ENCODE data around the gene SUGCT. TPM values are rescaled to one million over a fixed set of nuclear protein-coding genes. Genes with fewer than 3 reads are reported as not detected.

SUGCT gene
- total and polyA plus RNA-seq, 7 donors, result 2.4 to 7.3 (median 3.2) TPM

- peaks cover 0 to 2% (median 0%) of the 10 kb centered on the region in 3 donors for H3K27me3 ChIP-seq (ENCODE audit: insufficient read depth in 3 of 3, low read length in 2 of 3)
- intact Hi-C loops (cut with DNase I), result no loop called here
- DNase-seq (no peak), ATAC-seq (no peak)
- H3K36me3 ChIP-seq (ENCODE audit: insufficient read depth in 1 of 2, low read depth in 1 of 2), result no peaks in the 10 kb centered on the region
- no peak for TF ChIP-seq CTCF (IDR thresholded peaks at IDR 0.05)
- H3K4me1 ChIP-seq, result no peaks in the 10 kb centered on the region
- H3K9me3 ChIP-seq, result no peaks in the 10 kb centered on the region
- no peak overlapping the region for H3K27ac ChIP-seq
- no peak overlapping the region for H3K4me3 ChIP-seq
- WGBS, 3 donors, result 90 to 94% (median 92%) methylated on average over 4 of the region's 4 CpGs
These were observed 562.8 kb downstream of the SUGCT start for GRCh38 chr7:40697653-40698052.

GRCh38 chr7:40698214-40698920 lies 563.6 kb downstream of the SUGCT start:
- Histone ChIP-seq H3K36me3 (ENCODE audit: insufficient read depth in 1 of 2, low read depth in 1 of 2) (no peaks in the 10 kb centered on the region), H3K4me1 (no peaks in the 10 kb centered on the region), H3K27ac (no peak overlapping the region), H3K9me3 (no peaks in the 10 kb centered on the region), H3K27me3 (ENCODE audit: insufficient read depth in 3 of 3, low read length in 2 of 3) (peaks cover 0 to 2% (median 0%) of the 10 kb centered on the region in 3 donors), H3K4me3 (no peak overlapping the region)
- no peak for ATAC-seq
- DNase-seq, result no peak
- no peak for TF ChIP-seq CTCF (IDR thresholded peaks at IDR 0.05)
- intact Hi-C loops (cut with DNase I), result no loop called here
- WGBS, 3 donors, result 88 to 89% (median 89%) methylated on average over 6 of the region's 6 CpGs

GRCh38 chr7:40698921-40699260 lies 564.1 kb downstream of the SUGCT start:
- Histone ChIP-seq H3K9me3 (no peaks in the 10 kb centered on the region), H3K4me3 (no peak overlapping the region), H3K27ac (no peak overlapping the region), H3K4me1 (no peaks in the 10 kb centered on the region), H3K27me3 (ENCODE audit: insufficient read depth in 3 of 3, low read length in 2 of 3) (peaks cover 0 to 2% (median 0%) of the 10 kb centered on the region in 3 donors), H3K36me3 (ENCODE audit: insufficient read depth in 1 of 2, low read depth in 1 of 2) (no peaks in the 10 kb centered on the region)
- ATAC-seq, result no peak
- no peak for TF ChIP-seq CTCF (IDR thresholded peaks at IDR 0.05)
- DNase-seq, result no peak
- 89 to 93% (median 91%) methylated on average over 1 of the region's 1 CpG for WGBS, 3 donors
- intact Hi-C loops (cut with DNase I), result no loop called here

- Histone ChIP-seq H3K27me3 (ENCODE audit: insufficient read depth in 3 of 3, low read length in 2 of 3) (peaks cover 0 to 2% (median 0%) of the 10 kb centered on the region in 3 donors), H3K4me1 (no peaks in the 10 kb centered on the region), H3K27ac (no peak overlapping the region), H3K9me3 (no peaks in the 10 kb centered on the region), H3K36me3 (ENCODE audit: insufficient read depth in 1 of 2, low read depth in 1 of 2) (no peaks in the 10 kb centered on the region), H3K4me3 (no peak overlapping the region)
- intact Hi-C loops (cut with DNase I), result no loop called here
- no peak for ATAC-seq
- WGBS, 3 donors, result 69 to 75% (median 72%) methylated on average over 9 of the region's 9 CpGs
- TF ChIP-seq CTCF (IDR thresholded peaks at IDR 0.05), result no peak
- no peak for DNase-seq
These were observed 566.0 kb downstream of the SUGCT start for GRCh38 chr7:40700653-40701421.
